Subcutaneous abdominal adipose tissue (tissue), 5 donors: ENCODE results near the gene CCDC167.

Source experiments
- H3K27ac ChIP-seq: one replicate; pipeline ENCODE4 v1.7.0; 2013; ENCODE audit warnings: low read depth, mild to moderate bottlenecking, inconsistent platforms, low read length, moderate library complexity
- H3K27me3 ChIP-seq, 5 donors: one replicate each; pipeline ENCODE4 v1.7.0; 2013; ENCODE audit warnings: low read length in 5 of 5, inconsistent platforms in 1 of 5; ENCODE audit not compliant: control insufficient read depth in 5 of 5, insufficient read depth in 4 of 5
- H3K36me3 ChIP-seq, 5 donors: one replicate each; pipeline ENCODE4 v1.7.0; 2013; ENCODE audit warnings: low read length in 5 of 5; ENCODE audit not compliant: control insufficient read depth in 5 of 5, insufficient read depth in 5 of 5
- H3K4me1 ChIP-seq, 5 donors: one replicate each; pipeline ENCODE4 v1.7.0; 2013; ENCODE audit warnings: low read length in 5 of 5, mild to moderate bottlenecking in 3 of 5, moderate library complexity in 1 of 5; ENCODE audit not compliant: control insufficient read depth in 5 of 5, insufficient read depth in 5 of 5
- H3K4me3 ChIP-seq, 5 donors: one replicate each; pipeline ENCODE4 v1.7.0; 2013; ENCODE audit warnings: low read length in 5 of 5, low read depth in 1 of 5
- H3K9ac ChIP-seq, 5 donors: one replicate each; pipeline ENCODE4 v1.7.0; 2013; ENCODE audit warnings: low read length in 5 of 5, mild to moderate bottlenecking in 4 of 5, moderate library complexity in 3 of 5
- H3K9me3 ChIP-seq, 5 donors: one replicate each; pipeline ENCODE4 v1.7.0; 2013; ENCODE audit warnings: low read length in 5 of 5; ENCODE audit not compliant: control insufficient read depth in 5 of 5
- donor health status: healthy.
- donor health status: healthy.
- donor health status: healthy.
- donor health status: healthy.
- donor health status: healthy.

The CCDC167 gene

DNA sequence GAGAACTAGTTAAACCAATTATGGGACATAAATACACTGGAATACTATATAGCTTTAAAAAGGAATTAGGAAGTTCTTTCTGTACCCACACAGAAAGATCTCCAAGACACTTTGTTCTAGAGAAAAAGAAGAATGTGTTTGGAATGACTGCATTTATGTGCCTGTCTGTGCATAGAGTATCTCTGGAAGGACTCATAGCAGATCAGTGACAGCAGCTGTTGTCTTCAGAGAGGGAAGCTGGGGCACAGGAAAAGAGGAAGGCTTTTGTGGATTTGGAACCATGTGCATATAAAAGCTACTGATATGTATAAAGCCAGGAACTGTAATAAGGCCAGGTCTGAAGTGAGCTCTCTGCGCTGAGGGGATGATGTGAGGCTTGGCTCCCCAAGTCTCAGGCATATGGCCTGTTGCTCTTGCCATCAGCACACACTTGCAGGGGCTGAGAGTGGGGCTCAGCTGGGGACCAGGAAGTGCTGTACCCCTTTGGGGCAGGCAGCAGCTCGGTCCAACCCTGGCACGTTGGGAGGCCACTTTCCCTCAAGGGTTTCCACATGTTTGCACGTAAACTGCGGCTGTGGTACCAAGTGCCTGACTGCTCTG, 31.8 kb upstream of the CCDC167 start:
- no peak overlapping the region for H3K9ac ChIP-seq
- no peaks in the 10 kb centered on the region for H3K9me3 ChIP-seq
- peaks cover 0 to 12% (median 10%) of the 10 kb centered on the region in 5 donors for H3K4me1 ChIP-seq
- H3K36me3 ChIP-seq, result no peaks in the 10 kb centered on the region
- H3K27ac ChIP-seq, result no peak overlapping the region
- H3K27me3 ChIP-seq, result peaks cover 46 to 63% (median 47%) of the 10 kb centered on the region in 5 donors
- no peak overlapping the region for H3K4me3 ChIP-seq

DNA sequence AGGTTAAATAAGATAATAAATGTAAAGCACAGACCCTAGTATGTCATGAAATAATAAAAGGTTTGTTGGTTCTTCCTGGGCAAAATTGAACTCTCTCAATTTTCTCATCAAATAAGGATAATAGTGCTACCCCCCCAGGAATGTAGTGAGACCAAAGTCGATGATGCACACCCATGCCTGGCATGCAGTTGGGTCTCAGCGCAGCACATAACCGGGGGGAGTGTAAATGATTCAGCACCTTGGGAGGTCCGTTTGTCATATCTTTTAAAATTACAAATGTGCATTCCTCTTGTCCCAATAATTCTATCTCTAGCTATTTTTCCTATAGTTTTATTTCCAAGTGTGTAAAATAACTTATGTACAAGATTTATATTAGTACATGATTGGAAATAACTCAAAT, 31.3 kb upstream of the CCDC167 start:
- Histone ChIP-seq H3K27me3 (peaks cover 41 to 58% (median 44%) of the 10 kb centered on the region in 5 donors), H3K36me3 (no peaks in the 10 kb centered on the region), H3K4me1 (peaks cover 0 to 7% (median 5%) of the 10 kb centered on the region in 5 donors), H3K9ac (no peak overlapping the region), H3K9me3 (no peaks in the 10 kb centered on the region), H3K4me3 (no peak overlapping the region), H3K27ac (no peak overlapping the region)

DNA sequence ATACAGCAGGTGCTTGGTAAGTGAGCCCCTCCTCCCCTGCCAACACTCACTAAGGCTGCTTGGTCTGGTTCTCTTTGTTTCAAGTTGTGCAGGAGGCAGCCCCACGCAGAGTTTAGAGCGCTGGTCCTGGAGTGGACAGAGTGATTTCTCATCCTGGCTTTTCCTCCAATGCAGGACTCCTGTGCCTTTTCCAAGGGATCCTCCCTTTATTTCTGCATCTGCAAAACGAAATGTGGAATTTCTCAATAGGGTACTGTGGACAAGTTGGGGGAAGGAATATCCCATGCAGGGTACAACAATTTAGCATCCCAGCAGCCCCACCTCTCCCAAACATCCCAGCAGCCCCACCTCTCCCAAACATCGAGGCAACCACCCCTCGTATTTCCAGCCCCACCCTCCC, 30.6 kb upstream of the CCDC167 start:
- Histone ChIP-seq H3K27me3 (peaks cover 34 to 50% (median 37%) of the 10 kb centered on the region in 5 donors), H3K36me3 (no peaks in the 10 kb centered on the region), H3K27ac (no peak overlapping the region)

DNA sequence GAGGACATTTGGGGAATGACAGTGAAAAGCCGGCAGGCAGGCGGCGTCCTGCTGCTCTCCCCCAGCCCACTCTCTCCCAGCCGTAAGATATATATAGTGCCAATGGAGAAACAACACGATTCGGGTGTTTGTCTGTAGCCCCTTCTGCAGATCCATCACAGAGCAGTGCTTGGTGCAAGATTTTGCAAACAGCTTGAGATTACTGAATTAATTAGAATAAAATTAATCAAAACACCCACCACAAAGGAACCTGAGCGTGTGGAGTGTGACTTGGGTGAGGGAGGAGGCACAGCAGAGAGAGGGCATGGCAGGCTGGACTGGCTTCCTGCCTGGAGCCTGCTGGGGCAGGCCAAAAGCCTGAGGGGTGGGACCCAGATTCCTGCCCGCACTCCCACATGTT, 28.8 kb upstream of the CCDC167 start:
- H3K9me3 ChIP-seq, result no peaks in the 10 kb centered on the region
- peaks cover 22 to 38% (median 25%) of the 10 kb centered on the region in 5 donors for H3K27me3 ChIP-seq
- no peak overlapping the region for H3K27ac ChIP-seq
- no peak overlapping the region for H3K9ac ChIP-seq
- H3K4me1 ChIP-seq, result no peaks in the 10 kb centered on the region
- no peaks in the 10 kb centered on the region for H3K36me3 ChIP-seq
- no peak overlapping the region for H3K4me3 ChIP-seq

More for the DNA sequence above, 30.6 kb upstream of the CCDC167 start:
- Histone ChIP-seq H3K9ac (no peak overlapping the region), H3K4me1 (peaks cover 0 to under 1% (median 0%) of the 10 kb centered on the region in 5 donors), H3K9me3 (no peaks in the 10 kb centered on the region), H3K4me3 (no peak overlapping the region)

DNA sequence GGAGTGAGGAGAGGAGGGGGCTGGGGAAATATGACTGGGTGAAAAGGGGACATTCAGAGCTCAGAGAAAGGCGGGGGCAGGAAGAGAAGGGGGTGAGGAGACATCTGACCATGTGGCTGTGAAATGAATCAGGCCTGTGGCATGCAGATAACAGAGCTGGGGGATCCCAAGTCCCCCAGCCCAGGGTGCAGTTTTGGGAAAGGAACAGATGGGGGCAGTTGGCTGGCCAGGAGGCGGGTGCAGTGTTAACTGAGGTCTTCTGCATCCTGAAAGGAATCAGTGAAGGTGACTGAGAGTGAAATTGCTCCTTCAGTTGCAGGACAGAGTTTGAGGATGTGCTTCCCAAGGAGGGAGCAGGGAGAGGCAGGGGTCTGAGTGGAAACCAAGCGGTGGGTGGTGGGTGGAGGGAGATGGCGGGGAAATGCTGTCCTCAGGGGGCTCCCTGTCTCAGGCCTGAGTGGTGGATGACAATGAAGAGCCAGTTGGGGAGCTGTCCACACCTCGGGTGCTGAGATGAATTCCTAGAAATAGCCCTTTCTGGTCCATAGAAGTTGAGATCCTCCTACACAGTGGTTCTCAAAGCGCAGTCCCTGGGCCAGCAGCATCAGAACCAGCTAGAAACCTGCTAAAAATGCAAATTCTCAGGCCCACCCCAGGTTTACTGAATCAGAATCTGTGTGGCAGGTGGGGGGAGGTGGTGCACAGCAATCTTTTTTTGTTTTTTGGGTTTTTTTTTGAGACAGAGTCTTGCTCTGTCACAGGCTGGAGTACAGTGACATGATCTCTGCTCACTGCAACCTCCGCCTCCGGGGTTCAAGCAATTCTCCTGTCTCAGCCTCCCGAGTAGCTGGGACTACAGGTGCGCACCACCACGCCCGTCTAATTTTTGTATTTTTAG, 26.0 kb upstream of the CCDC167 start:
- Histone ChIP-seq H3K9me3 (no peaks in the 10 kb centered on the region), H3K4me1 (no peaks in the 10 kb centered on the region), H3K27ac (no peak overlapping the region), H3K27me3 (peaks cover 10 to 26% (median 15%) of the 10 kb centered on the region in 5 donors), H3K36me3 (no peaks in the 10 kb centered on the region), H3K4me3 (no peak overlapping the region), H3K9ac (no peak overlapping the region)

DNA sequence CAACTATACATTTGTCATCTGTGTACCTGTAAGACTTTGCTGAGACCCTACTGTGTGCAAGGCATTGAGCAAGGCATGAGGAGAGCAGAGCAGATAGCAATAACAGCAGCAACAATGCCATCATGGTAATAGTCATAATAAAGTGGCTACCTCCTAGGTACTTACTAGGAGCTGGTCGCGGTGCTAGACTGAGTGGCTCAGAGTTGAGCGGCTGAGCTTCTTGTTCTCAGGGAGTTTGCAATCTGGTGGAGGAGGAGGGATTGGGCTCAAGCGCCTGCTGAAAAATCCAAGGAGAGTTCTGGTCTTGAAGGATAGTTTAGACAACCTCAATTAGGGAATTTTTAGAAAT, 25.3 kb upstream of the CCDC167 start:
- Histone ChIP-seq H3K36me3 (no peaks in the 10 kb centered on the region), H3K4me3 (no peak overlapping the region), H3K27ac (no peak overlapping the region), H3K4me1 (no peaks in the 10 kb centered on the region), H3K9me3 (no peaks in the 10 kb centered on the region), H3K27me3 (peaks cover 10 to 22% (median 15%) of the 10 kb centered on the region in 5 donors), H3K9ac (no peak overlapping the region)

DNA sequence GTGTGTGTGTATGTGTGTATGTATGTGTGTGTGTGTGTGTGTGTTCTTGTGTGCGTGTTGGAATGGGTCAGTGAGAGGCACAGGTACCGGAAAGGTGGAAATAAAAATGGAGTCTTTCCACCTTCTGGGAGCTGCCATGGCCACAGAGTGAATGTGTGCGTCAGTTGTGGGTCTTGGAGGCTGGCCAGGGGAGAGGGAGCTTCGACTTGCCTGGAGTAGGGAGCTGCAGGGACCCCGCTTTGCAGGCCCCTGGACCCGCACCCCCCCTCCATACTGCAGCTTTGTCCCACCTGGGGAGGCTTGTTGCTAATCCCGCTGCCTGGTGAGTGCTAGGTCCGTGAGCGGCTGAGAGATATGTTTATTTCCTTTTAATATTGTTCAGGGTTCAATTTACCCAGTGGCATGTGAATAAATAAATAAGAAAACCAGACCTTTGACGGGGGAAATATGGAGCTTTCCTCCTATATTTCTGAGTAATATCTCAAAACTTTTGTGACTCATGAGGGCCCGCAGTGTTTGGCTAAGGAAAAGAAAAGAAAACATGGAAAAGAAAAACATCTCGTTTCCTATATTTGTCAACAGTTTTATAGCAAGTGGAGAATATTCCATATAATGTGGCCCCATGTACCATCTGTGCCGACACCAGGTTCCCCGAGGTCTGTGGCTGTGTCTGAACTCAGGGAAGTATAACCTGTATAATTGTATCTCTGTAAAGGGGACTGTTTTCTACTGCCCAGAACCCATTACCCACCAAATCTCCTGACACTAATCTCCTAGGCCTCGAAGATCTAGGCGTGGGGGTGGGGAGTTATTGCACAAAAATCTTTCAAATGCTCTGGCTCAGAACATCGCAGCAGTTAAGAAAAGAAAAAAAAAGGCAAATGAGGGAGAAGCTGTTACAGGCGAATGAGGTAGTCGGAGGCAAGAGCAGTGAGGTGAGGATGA, 24.6 kb upstream of the CCDC167 start:
- Histone ChIP-seq H3K4me3 (no peak overlapping the region), H3K27me3 (peaks cover 10 to 21% (median 13%) of the 10 kb centered on the region in 5 donors), H3K27ac (no peak overlapping the region), H3K9ac (no peak overlapping the region), H3K4me1 (no peaks in the 10 kb centered on the region), H3K36me3 (no peaks in the 10 kb centered on the region), H3K9me3 (no peaks in the 10 kb centered on the region)

DNA sequence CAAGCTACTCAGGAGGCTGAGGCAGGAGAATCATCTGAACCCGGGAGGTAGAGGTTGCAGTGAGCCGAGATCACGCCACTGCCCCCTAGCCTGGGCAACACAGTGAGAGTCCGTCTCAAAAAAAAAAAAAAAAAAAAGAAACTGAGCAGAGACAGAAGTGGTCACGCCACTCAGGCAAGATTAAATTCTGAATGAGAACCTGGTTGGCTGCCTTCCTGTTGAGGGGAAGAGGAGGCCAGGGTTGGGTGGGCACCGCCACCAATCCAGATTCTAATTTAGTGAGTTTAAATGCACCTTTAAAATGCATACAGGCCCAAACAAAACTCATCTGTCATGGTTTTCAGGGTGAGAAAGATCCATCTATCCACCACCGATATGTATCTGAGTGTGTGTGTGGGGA, 23.7 kb upstream of the CCDC167 start:
- Histone ChIP-seq H3K27me3 (peaks cover 8 to 18% (median 13%) of the 10 kb centered on the region in 5 donors), H3K4me3 (no peak overlapping the region), H3K27ac (no peak overlapping the region), H3K9me3 (no peaks in the 10 kb centered on the region), H3K4me1 (no peaks in the 10 kb centered on the region), H3K9ac (no peak overlapping the region), H3K36me3 (no peaks in the 10 kb centered on the region)

DNA sequence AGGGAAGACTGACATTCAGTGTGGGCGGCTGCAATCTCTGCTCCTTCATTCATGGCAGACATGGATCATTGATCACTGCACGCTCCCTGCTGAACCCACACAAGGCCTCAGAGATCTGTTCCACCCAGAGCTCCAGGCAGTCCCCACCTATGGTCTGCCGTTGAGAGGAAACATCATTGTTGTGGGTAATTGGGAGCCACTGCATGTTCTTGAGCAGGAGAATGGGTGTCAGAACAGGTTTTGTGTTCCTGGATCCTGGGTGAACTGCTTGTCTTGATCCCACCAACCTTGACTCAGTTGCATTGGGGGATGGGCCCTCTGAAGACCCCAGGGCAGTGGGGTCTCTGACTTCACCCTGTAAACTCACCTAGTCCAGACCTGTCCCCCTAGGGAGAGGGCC, 23.1 kb upstream of the CCDC167 start:
- Histone ChIP-seq H3K9me3 (no peaks in the 10 kb centered on the region), H3K36me3 (no peaks in the 10 kb centered on the region), H3K27ac (no peak overlapping the region), H3K4me1 (no peaks in the 10 kb centered on the region), H3K27me3 (peaks cover 6 to 18% (median 13%) of the 10 kb centered on the region in 5 donors), H3K9ac (no peak overlapping the region), H3K4me3 (no peak overlapping the region)
